ENCODE results near the gene TMEM191C.
"Not testable (repeated sequence)": the region's sequence is repeated elsewhere in the genome, so short reads cannot be mapped to it uniquely, and the experiment has no call there.

Gene TMEM191C

GRCh38 chr22:21446128-21446826 lies 20.9 kb upstream of the TMEM191C start:
- DNase-seq, result no peak

DNA sequence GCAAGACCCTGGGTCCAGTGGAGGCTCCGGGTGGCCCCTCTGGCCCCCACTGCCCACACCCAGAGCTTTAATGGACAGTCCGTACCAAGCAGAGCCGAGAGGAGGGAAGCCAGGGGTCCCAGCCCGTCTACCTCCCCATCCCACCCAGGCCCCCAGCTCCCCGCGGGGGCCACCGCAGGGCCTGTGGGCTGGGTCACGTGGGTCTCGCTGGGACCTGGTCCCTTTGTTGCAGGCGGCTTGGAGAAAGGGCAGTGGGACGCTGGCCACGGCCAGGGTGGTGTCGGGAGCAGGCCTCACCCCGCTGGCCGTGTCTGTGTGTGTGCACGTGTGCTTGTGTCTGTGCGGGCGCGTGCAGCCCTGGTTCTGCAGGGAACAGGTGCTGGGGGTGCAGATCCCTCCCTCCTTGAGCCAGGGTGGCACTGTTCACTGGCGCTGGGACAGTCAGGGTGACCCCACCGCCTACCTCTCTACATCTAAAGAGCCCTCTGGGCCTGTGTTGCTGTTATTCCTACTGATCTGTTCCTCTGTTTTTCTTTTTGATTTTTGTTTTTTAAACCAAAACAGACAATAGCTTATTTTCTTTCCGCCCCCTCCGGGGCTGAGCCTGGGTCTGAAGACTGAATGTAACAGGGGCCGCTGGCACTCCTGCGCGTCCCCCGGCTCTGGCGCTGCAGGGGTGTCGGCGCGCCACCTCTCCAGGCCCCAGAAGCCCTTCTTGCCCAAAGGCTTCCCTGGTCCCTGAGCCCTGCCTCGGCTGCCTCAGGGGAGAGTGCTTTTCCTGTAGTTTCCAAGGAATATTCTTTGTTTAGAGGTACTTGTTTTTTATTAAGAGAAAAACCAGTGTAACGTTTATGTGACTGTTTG lies 20.1 kb upstream of the TMEM191C start:
- DNase-seq, result no peak

GRCh38 chr22:21447694-21448402 lies 19.3 kb upstream of the TMEM191C start:
- DNase-seq, result no peak

DNA sequence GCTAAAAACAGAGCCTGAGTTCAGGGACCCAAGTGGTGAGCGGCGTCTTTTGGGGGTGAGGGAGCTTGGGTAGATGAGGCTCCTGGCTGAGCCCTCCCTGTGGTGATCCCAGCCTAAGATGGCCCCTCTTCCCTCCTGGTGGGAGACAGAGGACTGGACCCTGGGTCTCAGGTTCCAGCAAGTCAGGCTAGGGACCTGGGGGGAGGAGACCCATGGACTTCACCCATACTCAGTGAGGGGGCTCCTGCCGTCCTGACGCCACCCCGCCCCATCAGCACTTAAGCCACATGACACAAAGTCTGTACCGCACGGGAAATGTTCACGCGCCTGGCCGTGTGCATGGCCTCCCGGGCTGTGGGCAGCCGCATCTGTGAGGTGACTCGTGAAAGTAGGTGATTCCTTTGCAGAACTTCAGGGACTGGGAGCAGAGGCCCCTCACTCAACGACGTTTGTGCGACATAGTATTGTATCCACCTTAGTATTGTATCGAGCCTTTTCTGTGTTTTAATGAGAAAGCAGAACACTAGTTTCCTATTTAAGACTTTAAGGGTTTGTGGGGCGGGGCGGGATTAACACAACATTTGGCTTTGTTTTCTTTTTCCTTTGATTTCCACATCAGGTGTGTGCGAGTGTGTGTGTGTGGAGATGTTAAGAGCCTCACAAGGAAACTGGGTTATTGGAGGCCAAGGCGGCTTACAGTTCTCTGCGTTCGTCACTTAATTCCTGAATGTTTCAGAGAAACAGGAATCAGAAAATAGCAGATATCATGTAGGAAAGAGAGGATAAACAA lies 18.4 kb upstream of the TMEM191C start:
- DNase-seq, result no peak

DNA sequence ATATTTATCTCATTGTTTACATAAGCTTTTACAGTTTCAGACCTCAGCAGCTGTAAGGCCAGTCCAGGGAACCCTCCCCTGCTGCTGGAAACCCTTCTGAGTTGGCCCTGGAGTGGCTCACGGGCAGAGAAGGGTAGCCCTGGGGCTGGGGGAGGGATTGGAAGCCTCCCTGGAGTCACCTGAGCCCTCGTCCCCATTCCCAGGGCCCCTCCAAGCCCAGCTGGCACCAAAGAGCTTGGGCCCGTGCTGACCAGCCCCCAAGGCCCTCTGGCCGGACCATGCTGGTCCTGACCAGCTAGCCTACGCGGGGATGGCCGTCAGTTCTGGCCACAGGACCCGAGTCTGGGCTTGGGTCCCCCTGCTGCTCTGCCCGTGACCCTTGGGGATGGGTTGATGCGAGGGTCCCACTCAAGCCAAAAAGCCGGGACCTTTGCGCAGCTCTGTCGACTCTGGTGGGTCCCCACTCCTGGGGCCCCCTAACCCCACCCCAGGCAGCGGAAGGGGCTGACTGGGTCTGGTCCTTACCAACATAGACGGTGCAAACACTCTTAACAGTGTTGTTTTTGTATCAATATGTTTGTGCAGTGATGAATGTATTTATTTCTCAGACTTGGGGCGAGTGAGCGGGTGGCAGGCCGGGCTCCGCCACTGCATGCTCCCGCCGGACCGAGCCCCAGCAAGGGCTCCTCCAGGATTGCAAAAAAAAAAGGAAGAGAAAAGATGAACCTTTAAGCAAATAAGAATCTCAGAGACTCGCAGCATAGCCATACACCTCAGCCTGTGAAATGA lies 17.5 kb upstream of the TMEM191C start:
- DNase-seq, result no peak

DNA sequence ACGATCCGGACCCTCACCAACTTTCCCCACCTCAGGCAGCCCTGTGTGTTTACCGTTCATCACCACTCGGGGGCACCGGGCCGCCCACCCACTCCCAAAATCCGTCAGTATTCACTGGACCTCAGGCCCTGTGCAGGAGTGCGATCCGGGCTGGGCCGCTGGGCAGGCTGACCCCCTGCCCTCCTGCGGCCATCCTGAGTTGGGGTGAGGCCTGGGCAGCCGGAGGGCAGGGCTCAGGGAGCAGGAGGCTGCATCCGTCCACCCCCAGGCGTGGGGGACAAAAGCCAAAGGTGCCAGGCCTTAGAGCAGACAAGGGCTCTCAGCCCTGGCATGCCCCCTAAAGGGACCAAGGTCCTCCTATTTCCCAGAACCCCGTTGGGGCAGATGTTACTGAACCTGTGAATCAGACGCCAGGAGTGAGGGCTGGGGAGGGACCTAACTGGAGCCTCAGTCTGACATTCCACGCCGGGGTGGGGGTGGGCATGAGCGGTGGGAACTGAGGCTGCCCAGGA lies 16.8 kb upstream of the TMEM191C start:
- DNase-seq, result no peak

DNA sequence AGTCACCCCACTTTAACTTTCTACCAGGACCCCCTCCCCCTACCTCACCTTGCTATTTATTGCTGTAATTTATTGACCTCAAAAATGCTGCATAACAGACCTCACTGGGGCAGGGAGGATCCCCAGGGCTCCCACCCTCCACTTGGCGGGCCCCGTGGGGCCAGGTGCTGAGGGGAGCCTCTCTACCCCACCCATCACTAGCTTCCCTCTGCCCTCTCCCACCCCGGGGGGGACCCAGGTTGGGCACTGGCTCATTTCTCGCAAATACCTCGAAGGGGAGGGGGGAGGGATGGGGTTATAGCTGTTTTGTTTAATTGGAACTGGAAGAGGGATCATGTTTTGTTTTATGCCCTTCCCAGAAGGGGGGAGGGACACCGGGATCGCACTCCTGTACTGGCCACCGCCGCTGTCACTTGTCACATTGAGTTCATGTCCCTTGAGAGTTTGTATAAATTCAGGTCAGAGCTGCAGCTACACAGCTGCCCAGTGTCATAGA lies 16.3 kb upstream of the TMEM191C start:
- DNase-seq, result no peak

GRCh38 chr22:21451545-21452520 lies 15.4 kb upstream of the TMEM191C start:
- DNase-seq, result no peak

- not testable (repeated sequence) for DNase-seq
Observed at GRCh38 chr22:21452666-21453065, 14.5 kb upstream of the TMEM191C start.

DNA sequence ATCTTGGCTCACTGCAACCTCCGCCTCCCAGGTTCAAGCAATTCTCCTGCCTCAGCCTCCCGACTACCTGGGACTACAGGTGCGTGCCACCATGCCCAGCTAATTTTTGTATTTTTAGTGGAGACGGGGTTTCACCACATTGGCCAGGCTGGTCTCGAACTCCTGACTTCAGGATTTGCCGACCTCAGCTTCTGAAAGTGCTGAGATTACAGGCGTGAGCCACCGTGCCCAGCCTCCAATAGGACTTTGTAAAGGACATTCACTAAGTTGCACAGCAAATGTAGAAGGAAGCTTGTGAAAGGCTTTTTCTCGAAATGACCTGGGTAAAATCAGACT lies 12.2 kb upstream of the TMEM191C start:
- DNase-seq, result not testable (repeated sequence)

- DNase-seq, result no peak
Observed at GRCh38 chr22:21455334-21456089, 11.7 kb upstream of the TMEM191C start.

- no peak for DNase-seq
Observed at GRCh38 chr22:21457023-21457787, 10.0 kb upstream of the TMEM191C start.

- DNase-seq, result not testable (repeated sequence)
Observed at GRCh38 chr22:21462672-21463071, 4.5 kb upstream of the TMEM191C start.

- peak; percentile 85 for DNase-seq
Observed at GRCh38 chr22:21468194-21469096, 1.3 kb downstream of the TMEM191C start.

DNA sequence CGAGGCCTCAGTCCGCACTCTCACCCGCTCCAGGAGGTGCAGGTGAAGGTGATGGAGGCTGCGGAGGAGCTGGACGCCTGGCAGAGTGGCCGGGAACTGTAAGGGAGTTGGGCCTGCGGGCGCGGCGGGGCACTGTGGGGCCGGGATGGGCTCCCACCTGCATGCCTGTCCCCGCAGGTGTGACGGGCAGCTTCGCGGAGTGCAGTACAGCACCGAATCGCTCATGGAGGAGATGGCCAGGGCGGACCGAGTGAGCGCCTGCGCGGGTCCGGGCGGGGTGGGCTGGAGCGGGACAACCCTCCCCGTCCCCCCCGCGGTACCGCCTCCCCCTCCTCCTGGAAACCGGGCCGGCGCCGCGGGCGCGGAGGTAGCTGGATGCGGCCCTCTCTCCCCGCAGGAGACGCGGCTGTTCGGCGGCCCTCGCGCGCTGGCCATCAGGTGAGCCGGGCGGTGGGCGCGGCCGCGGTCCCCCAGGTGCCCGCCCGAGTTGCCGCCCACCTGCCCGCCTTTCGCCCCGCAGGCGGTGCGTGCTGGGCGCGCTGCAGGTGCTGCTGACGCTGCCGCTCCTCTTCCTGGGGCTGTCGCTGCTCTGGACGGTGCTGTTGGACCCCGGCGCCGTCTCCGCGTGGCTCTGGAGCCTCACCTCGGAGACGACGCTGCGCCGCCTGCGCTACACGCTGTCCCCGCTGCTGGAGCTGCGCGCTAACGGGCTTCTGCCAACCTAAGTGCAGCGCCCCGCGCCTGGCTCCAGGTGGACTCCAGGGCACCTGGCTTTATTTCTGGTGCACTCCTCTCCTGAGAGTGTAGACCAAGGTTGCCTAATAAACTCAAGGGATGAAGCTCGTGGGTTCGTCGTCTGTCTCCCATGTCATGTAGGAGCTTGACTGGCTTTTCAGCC lies 2.2 kb downstream of the TMEM191C start:
- DNase-seq, result not testable (repeated sequence)

- not testable (repeated sequence) for DNase-seq
Observed at GRCh38 chr22:21472984-21473383, 5.8 kb downstream of the TMEM191C start.

All from effector CD4-positive, alpha-beta T cell (primary cell).